NB4 (cell line): ENCODE results near the gene KLK14.

ENCODE experiments used
- CTCF ChIP-seq: IDR thresholded peaks from one replicate; pipeline ENCODE4 v1.5.1; 2012; ENCODE audit warnings: low read depth, low read length
- MAX ChIP-seq: IDR thresholded peaks from 2 replicates; pipeline ENCODE4 v1.6.1; 2011; ENCODE audit warnings: low read depth, low read length
- POLR2A ChIP-seq: IDR thresholded peaks from 2 replicates; pipeline ENCODE4 v1.6.1; 2011; ENCODE audit warnings: mild to moderate bottlenecking; ENCODE audit not compliant: insufficient read length; ENCODE audit errors: extremely low read depth

GRCh38 chr19:51125421-51126075, 42.9 kb upstream of the KLK14 start:
- TF ChIP-seq CTCF (no peak), POLR2A (no peak), MAX (no peak)
